ENCODE data around the gene RMDN3. TPM values are rescaled to one million over a fixed set of nuclear protein-coding genes. Genes with fewer than 3 reads are reported as not detected.

The RMDN3 gene
- polyA plus RNA-seq, 3 donors, result 36.5 to 44.3 (median 39.9) TPM

GRCh38 chr15:40763801-40764628 lies 9.0 kb upstream of the RMDN3 start, which contains the start of gene GCHFR:
GCHFR (plus strand) TSS chr15:40764068; CDS start chr15:40764181, 113 bp downstream.
- peak in 4 of 11 donors; percentile 56 to 73 (median 70) for DNase-seq (ENCODE audit: extremely low read depth in 1 of 11, low read depth in 9 of 11, low spot score in 4 of 11)

GRCh38 chr15:40762919-40763800 lies 8.1 kb upstream of the RMDN3 start:
- DNase-seq (ENCODE audit: extremely low read depth in 1 of 11, low read depth in 9 of 11, low spot score in 4 of 11), result peak in 4 of 11 donors; percentile 60 to 79 (median 68)

GRCh38 chr15:40759961-40760360 lies 4.9 kb upstream of the RMDN3 start:
- no peak for DNase-seq (ENCODE audit: extremely low read depth in 1 of 11, low read depth in 9 of 11, low spot score in 4 of 11)

GRCh38 chr15:40756938-40757337 lies 1.9 kb upstream of the RMDN3 start:
- DNase-seq (ENCODE audit: extremely low read depth in 1 of 11, low read depth in 9 of 11, low spot score in 4 of 11), result no peak

GRCh38 chr15:40755812-40756208 lies 756 bp upstream of the RMDN3 start:
- no peak for DNase-seq (ENCODE audit: extremely low read depth in 1 of 11, low read depth in 9 of 11, low spot score in 4 of 11)

GRCh38 chr15:40754574-40754882 lies 526 bp downstream of the RMDN3 start:
- DNase-seq (ENCODE audit: extremely low read depth in 1 of 11, low read depth in 9 of 11, low spot score in 4 of 11), result no peak

- DNase-seq (ENCODE audit: extremely low read depth in 1 of 11, low read depth in 9 of 11, low spot score in 4 of 11), result no peak
Observed at GRCh38 chr15:40751745-40752144, 3.3 kb downstream of the RMDN3 start.

- DNase-seq (ENCODE audit: extremely low read depth in 1 of 11, low read depth in 9 of 11, low spot score in 4 of 11), result no peak
Observed at GRCh38 chr15:40750885-40751284, 4.2 kb downstream of the RMDN3 start.

- DNase-seq (ENCODE audit: extremely low read depth in 1 of 11, low read depth in 9 of 11, low spot score in 4 of 11), result no peak
Observed at GRCh38 chr15:40749151-40749630, 5.9 kb downstream of the RMDN3 start.

GRCh38 chr15:40747685-40748631 lies 7.1 kb downstream of the RMDN3 start:
- no peak for DNase-seq (ENCODE audit: extremely low read depth in 1 of 11, low read depth in 9 of 11, low spot score in 4 of 11)

GRCh38 chr15:40746916-40747418 lies 8.1 kb downstream of the RMDN3 start:
- no peak for DNase-seq (ENCODE audit: extremely low read depth in 1 of 11, low read depth in 9 of 11, low spot score in 4 of 11)

- DNase-seq (ENCODE audit: extremely low read depth in 1 of 11, low read depth in 9 of 11, low spot score in 4 of 11), result no peak
Observed at GRCh38 chr15:40744815-40745152, 10.3 kb downstream of the RMDN3 start.

GRCh38 chr15:40743921-40744814 lies 10.9 kb downstream of the RMDN3 start:
- no peak for DNase-seq (ENCODE audit: extremely low read depth in 1 of 11, low read depth in 9 of 11, low spot score in 4 of 11)

- no peak for DNase-seq (ENCODE audit: extremely low read depth in 1 of 11, low read depth in 9 of 11, low spot score in 4 of 11)
Observed at GRCh38 chr15:40743485-40743901, 11.6 kb downstream of the RMDN3 start.

GRCh38 chr15:40739854-40740253 lies 15.2 kb downstream of the RMDN3 start:
- no peak for DNase-seq (ENCODE audit: extremely low read depth in 1 of 11, low read depth in 9 of 11, low spot score in 4 of 11)

- DNase-seq (ENCODE audit: extremely low read depth in 1 of 11, low read depth in 9 of 11, low spot score in 4 of 11), result no peak
Observed at GRCh38 chr15:40739047-40739446, 16.0 kb downstream of the RMDN3 start.

- DNase-seq (ENCODE audit: extremely low read depth in 1 of 11, low read depth in 9 of 11, low spot score in 4 of 11), result peak in 1 of 11 donors; percentile 24
Observed at GRCh38 chr15:40737048-40737447, 18.0 kb downstream of the RMDN3 start.

GRCh38 chr15:40736575-40736974 lies 18.5 kb downstream of the RMDN3 start:
- no peak for DNase-seq (ENCODE audit: extremely low read depth in 1 of 11, low read depth in 9 of 11, low spot score in 4 of 11)
